Loucy (cell line): ENCODE measurements around the gene DEXI.

Source experiments
- EZH2phosphoT487 ChIP-seq: fragments of 200-600 bp; IDR thresholded peaks from 2 replicates; pipeline ENCODE4 v1.6.1; 2018; ENCODE audit warnings: antibody characterized with exemption, mild to moderate bottlenecking, moderate library complexity, borderline replicate concordance
- TF ChIP-seq, protein P1 (sequence below): fragments of 200-600 bp; sonication (generic); conservative IDR thresholded peaks from 2 replicates; pipeline ENCODE4 v1.5.1; 2014; ENCODE audit warnings: mild to moderate bottlenecking, antibody characterized with exemption, low read length

DNA sequence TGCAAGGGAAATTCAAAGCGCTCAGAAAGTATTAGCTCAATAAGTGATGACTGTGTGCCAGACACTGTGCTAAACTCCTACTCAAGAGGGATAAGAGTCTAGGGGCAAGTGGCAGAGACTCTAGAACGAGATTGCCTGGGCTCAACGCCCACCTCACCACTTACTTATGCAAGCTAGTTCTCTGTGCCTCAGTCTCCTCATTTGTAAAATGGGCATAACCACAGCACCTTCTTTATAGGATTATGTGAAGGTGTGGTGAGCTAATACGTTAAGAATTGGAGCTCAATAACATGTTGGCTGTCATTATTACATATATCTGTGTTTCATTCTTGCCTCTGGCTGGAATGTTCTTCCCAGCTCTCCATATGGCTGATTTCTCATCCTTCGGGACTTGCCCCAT is 15.4 kb downstream of the DEXI start:
- TF ChIP-seq, protein P1, sequence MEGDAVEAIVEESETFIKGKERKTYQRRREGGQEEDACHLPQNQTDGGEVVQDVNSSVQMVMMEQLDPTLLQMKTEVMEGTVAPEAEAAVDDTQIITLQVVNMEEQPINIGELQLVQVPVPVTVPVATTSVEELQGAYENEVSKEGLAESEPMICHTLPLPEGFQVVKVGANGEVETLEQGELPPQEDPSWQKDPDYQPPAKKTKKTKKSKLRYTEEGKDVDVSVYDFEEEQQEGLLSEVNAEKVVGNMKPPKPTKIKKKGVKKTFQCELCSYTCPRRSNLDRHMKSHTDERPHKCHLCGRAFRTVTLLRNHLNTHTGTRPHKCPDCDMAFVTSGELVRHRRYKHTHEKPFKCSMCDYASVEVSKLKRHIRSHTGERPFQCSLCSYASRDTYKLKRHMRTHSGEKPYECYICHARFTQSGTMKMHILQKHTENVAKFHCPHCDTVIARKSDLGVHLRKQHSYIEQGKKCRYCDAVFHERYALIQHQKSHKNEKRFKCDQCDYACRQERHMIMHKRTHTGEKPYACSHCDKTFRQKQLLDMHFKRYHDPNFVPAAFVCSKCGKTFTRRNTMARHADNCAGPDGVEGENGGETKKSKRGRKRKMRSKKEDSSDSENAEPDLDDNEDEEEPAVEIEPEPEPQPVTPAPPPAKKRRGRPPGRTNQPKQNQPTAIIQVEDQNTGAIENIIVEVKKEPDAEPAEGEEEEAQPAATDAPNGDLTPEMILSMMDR: no peak
- TF ChIP-seq EZH2phosphoT487: no peak
